Testis (tissue), 2 donors: ENCODE measurements around the gene UGT1A9.

Experiments
- CTCF ChIP-seq, 3 experiments: fragments of 450-650 bp in 2 of 3; fragments of 200-600 bp in 1 of 3; sonication (generic) in 1 of 3; IDR thresholded peaks; one replicate each; pipeline ENCODE4 v1.5.1; 2016 to 2019; ENCODE audit warnings: antibody characterized with exemption in 3 of 3, mild to moderate bottlenecking in 2 of 3, moderate library complexity in 1 of 3
- POLR2A ChIP-seq: fragments of 450-650 bp; IDR thresholded peaks from one replicate; pipeline ENCODE4 v1.6.1; 2017; ENCODE audit warnings: antibody characterized with exemption, mild to moderate bottlenecking, moderate library complexity

GRCh38 chr2:233754872-233755611 is 83.3 kb downstream of the UGT1A9 start:
- TF ChIP-seq CTCF (IDR thresholded peaks at IDR 0.05) = no peak
- TF ChIP-seq POLR2A = no peak
